ENCODE results near the gene IL4R. TPM values are rescaled to one million over a fixed set of nuclear protein-coding genes. Genes with fewer than 3 reads are reported as not detected.

Gene IL4R
- total and polyA plus RNA-seq, 2 experiments from 2014 or later: 6.4 to 17.6 TPM

DNA sequence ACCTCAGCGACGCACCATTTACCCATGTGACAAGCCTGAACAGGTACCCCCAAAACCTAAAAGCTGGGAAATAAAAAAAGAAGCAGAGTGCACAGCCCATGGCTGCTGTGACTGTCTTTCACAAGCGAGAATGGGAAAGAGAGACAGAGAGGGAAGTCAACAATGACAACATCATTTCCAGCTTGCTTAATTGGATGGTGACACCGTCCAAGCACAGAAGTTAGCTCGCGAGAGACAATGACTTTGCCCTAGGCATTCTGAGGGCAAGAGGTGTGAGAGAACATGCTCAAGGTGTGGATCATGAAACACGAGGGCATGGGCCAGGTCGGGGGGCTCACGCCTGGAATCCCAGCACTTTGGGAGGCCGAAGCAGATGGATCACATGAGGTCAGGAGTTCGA lies 25.9 kb upstream of the IL4R start:
- Mint-ChIP-seq H3K36me3 (ENCODE audit: low read depth) (peaks cover 3% of the 10 kb centered on the region; the same call in 2 of the 3 replicates), H3K4me1 (no peaks in the 10 kb centered on the region), H3K9me3 (peaks cover 3% of the 10 kb centered on the region; the same call in 1 of the 3 replicates), H3K27me3 (ENCODE audit: insufficient read depth, low read depth, poor library complexity) (peaks cover 5% of the 10 kb centered on the region), H3K4me3 (no peak overlapping the region), H3K27ac (no peak overlapping the region)
- no peaks in the 10 kb centered on the region for H3K9me2 ChIP-seq (ENCODE audit: insufficient read depth)
- TF ChIP-seq JUNB (IDR thresholded peaks at IDR 0.05; ENCODE audit: unreplicated experiment) (no peak), CREB1 (CRISPR knock-in tag; IDR thresholded peaks at IDR 0.05; ENCODE audit: low read depth) (no peak), ZNF331 (CRISPR knock-in tag; IDR thresholded peaks at IDR 0.05; ENCODE audit: low read depth) (no peak), EZH2phosphoT487 (IDR thresholded peaks at IDR 0.05; ENCODE audit: unreplicated experiment) (no peak), ZNF114 (CRISPR knock-in tag; IDR thresholded peaks at IDR 0.05) (no peak), NANOG (IDR thresholded peaks at IDR 0.05; ENCODE audit: borderline replicate concordance) (no peak), REST (IDR thresholded peaks at IDR 0.05; ENCODE audit: unreplicated experiment) (no peak), STAT1 (IDR thresholded peaks at IDR 0.05; ENCODE audit: unreplicated experiment) (no peak), EZH2 (IDR thresholded peaks at IDR 0.05; ENCODE audit: low read depth, unreplicated experiment) (no peak), POLR2AphosphoS5 (IDR thresholded peaks at IDR 0.05; ENCODE audit: low read depth) (no peak), ETS1 (IDR thresholded peaks at IDR 0.05) (no peak)
- TF ChIP-seq, protein P1, sequence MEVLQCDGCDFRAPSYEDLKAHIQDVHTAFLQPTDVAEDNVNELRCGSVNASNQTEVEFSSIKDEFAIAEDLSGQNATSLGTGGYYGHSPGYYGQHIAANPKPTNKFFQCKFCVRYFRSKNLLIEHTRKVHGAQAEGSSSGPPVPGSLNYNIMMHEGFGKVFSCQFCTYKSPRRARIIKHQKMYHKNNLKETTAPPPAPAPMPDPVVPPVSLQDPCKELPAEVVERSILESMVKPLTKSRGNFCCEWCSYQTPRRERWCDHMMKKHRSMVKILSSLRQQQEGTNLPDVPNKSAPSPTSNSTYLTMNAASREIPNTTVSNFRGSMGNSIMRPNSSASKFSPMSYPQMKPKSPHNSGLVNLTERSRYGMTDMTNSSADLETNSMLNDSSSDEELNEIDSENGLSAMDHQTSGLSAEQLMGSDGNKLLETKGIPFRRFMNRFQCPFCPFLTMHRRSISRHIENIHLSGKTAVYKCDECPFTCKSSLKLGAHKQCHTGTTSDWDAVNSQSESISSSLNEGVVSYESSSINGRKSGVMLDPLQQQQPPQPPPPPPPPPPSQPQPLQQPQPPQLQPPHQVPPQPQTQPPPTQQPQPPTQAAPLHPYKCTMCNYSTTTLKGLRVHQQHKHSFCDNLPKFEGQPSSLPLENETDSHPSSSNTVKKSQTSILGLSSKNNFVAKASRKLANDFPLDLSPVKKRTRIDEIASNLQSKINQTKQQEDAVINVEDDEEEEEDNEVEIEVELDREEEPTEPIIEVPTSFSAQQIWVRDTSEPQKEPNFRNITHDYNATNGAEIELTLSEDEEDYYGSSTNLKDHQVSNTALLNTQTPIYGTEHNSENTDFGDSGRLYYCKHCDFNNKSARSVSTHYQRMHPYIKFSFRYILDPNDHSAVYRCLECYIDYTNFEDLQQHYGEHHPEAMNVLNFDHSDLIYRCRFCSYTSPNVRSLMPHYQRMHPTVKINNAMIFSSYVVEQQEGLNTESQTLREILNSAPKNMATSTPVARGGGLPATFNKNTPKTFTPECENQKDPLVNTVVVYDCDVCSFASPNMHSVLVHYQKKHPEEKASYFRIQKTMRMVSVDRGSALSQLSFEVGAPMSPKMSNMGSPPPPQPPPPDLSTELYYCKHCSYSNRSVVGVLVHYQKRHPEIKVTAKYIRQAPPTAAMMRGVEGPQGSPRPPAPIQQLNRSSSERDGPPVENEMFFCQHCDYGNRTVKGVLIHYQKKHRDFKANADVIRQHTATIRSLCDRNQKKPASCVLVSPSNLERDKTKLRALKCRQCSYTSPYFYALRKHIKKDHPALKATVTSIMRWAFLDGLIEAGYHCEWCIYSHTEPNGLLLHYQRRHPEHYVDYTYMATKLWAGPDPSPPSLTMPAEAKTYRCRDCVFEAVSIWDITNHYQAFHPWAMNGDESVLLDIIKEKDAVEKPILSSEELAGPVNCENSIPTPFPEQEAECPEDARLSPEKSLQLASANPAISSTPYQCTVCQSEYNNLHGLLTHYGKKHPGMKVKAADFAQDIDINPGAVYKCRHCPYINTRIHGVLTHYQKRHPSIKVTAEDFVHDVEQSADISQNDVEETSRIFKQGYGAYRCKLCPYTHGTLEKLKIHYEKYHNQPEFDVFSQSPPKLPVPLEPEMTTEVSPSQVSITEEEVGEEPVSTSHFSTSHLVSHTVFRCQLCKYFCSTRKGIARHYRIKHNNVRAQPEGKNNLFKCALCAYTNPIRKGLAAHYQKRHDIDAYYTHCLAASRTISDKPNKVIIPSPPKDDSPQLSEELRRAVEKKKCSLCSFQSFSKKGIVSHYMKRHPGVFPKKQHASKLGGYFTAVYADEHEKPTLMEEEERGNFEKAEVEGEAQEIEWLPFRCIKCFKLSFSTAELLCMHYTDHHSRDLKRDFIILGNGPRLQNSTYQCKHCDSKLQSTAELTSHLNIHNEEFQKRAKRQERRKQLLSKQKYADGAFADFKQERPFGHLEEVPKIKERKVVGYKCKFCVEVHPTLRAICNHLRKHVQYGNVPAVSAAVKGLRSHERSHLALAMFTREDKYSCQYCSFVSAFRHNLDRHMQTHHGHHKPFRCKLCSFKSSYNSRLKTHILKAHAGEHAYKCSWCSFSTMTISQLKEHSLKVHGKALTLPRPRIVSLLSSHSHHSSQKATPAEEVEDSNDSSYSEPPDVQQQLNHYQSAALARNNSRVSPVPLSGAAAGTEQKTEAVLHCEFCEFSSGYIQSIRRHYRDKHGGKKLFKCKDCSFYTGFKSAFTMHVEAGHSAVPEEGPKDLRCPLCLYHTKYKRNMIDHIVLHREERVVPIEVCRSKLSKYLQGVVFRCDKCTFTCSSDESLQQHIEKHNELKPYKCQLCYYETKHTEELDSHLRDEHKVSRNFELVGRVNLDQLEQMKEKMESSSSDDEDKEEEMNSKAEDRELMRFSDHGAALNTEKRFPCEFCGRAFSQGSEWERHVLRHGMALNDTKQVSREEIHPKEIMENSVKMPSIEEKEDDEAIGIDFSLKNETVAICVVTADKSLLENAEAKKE (CRISPR knock-in tag; IDR thresholded peaks at IDR 0.05): no peak
- TF ChIP-seq, protein P2, sequence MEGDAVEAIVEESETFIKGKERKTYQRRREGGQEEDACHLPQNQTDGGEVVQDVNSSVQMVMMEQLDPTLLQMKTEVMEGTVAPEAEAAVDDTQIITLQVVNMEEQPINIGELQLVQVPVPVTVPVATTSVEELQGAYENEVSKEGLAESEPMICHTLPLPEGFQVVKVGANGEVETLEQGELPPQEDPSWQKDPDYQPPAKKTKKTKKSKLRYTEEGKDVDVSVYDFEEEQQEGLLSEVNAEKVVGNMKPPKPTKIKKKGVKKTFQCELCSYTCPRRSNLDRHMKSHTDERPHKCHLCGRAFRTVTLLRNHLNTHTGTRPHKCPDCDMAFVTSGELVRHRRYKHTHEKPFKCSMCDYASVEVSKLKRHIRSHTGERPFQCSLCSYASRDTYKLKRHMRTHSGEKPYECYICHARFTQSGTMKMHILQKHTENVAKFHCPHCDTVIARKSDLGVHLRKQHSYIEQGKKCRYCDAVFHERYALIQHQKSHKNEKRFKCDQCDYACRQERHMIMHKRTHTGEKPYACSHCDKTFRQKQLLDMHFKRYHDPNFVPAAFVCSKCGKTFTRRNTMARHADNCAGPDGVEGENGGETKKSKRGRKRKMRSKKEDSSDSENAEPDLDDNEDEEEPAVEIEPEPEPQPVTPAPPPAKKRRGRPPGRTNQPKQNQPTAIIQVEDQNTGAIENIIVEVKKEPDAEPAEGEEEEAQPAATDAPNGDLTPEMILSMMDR (conservative IDR thresholded peaks at IDR 0.05; ENCODE audit: low read depth in 2 of 2): no peak
- H3K4me2 ChIP-seq: no peak overlapping the region
- H2AFZ ChIP-seq: no peak overlapping the region
- no peaks in the 10 kb centered on the region for H3K27me3 ChIP-seq (ENCODE audit: insufficient read depth)
- ATAC-seq: no peak
- H3F3A ChIP-seq (replicated peaks; ENCODE audit: low read depth): no peaks in the 10 kb centered on the region
- no peaks in the 10 kb centered on the region for H3K79me2 ChIP-seq (replicated peaks; ENCODE audit: insufficient read depth)
- no peaks in the 10 kb centered on the region for H3K36me3 ChIP-seq (ENCODE audit: insufficient read depth)
- no peak overlapping the region for H3K27ac ChIP-seq (ENCODE audit: low read depth)
- no peaks in the 10 kb centered on the region for H3K4me1 ChIP-seq (ENCODE audit: insufficient read depth)
- H4K20me1 ChIP-seq (replicated peaks; ENCODE audit: insufficient read depth): no peaks in the 10 kb centered on the region; the same call in 1 of the 2 replicates
- H3K4me3 ChIP-seq: no peak overlapping the region
- DNase-seq (ENCODE audit: low spot score): no peak

Data from GM23338 (cell line).